Prostate gland (tissue), 2 donors: ENCODE data around the gene LCE7A. TPM values are rescaled to one million over a fixed set of nuclear protein-coding genes. Genes with fewer than 3 reads are reported as not detected.

ENCODE experiments used
- DNase-seq: peaks from one replicate; pipeline ENCODE4 v3.0.0-alpha.2; 2019; ENCODE audit warnings: low spot score
- H3K27ac ChIP-seq, 2 donors: fragments of 200-600 bp; sonication (generic); 2 replicates each; pipeline ENCODE4 v1.5.1; 2017 to 2019
- H3K27me3 ChIP-seq: fragments of 200-600 bp; sonication (generic); replicated peaks from 2 replicates; pipeline ENCODE4 v1.5.1; 2019; ENCODE audit not compliant: insufficient read depth
- H3K36me3 ChIP-seq, 2 donors: fragments of 200-600 bp; sonication (generic); 1 replicate in 1 of 2; 2 replicates in 1 of 2; pipeline versions ENCODE4 v1.5.1 to v1.8.1; 2017 to 2019
- H3K4me1 ChIP-seq: fragments of 200-600 bp; sonication (generic); replicated peaks from 2 replicates; pipeline ENCODE4 v1.5.1; 2019
- H3K4me3 ChIP-seq, 2 donors: fragments of 200-600 bp; sonication (generic); 2 replicates each; pipeline ENCODE4 v1.5.1; 2017 to 2019
- H3K9me3 ChIP-seq: fragments of 200-600 bp; sonication (generic); 2 replicates; pipeline ENCODE4 v1.5.1; 2017
- CTCF ChIP-seq, 4 experiments: fragments of 200-600 bp in 2 of 4; fragments of 450-650 bp in 2 of 4; sonication (generic) in 2 of 4; IDR thresholded peaks; 1 replicate in 3 of 4; 2 replicates in 1 of 4; pipeline ENCODE4 v1.5.1; 2016 to 2019; ENCODE audit warnings: antibody characterized with exemption in 4 of 4, mild to moderate bottlenecking in 2 of 4, moderate library complexity in 2 of 4
- POLR2A ChIP-seq: fragments of 450-650 bp; IDR thresholded peaks from one replicate; pipeline ENCODE4 v1.6.1; 2016; ENCODE audit warnings: antibody characterized with exemption, mild to moderate bottlenecking
- POLR2AphosphoS5 ChIP-seq: sonication (generic); formaldehyde crosslinking; IDR thresholded peaks from one replicate; pipeline ENCODE4 v1.6.1; 2017; ENCODE audit warnings: antibody characterized with exemption
- WGBS: methylation state at CpG from one replicate; pipeline ENCODE4 v1.1.5; 2018; 5-methylcytosine and 5-hydroxymethylcytosine counted together
- intact Hi-C: fragments of 100-400 bp; cut with DNase I; formaldehyde crosslinking; loops from one replicate; pipeline ENCODE4 v1.14.2; 2022
- total RNA-seq, 2 donors: library from RNA; depleted of rRNA; stranded (reverse); fragments of >200 nt; gene quantifications; one replicate each; pipeline ENCODE4 v1.1.0, GENCODE V29; 2016

Gene LCE7A
- total RNA-seq, 2 donors from 2014 or later = not detected

DNA sequence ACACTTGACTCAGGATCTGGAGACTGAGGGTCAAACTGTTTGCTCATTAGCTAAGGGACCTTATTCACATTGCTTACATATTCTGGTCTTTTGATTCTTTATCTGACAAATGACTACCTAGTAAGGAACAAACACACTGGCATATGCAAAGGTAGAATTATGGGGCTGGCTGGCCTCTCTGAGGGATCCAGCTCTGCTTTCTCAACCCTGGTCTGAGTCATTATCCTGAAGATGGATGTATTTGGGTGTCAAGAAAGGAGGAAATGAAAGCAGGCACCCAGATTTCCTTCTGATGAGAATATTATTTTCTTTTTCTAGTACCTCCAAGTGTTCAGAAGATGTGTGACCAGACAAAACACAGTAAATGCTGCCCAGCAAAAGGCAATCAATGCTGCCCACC, 24.3 kb downstream of the LCE7A start:
- H3K27ac ChIP-seq = no peak overlapping the region
- no peaks in the 10 kb centered on the region for H3K9me3 ChIP-seq
- H3K27me3 ChIP-seq = no peaks in the 10 kb centered on the region
- no peak overlapping the region for H3K4me3 ChIP-seq
- H3K36me3 ChIP-seq = no peaks in the 10 kb centered on the region
- TF ChIP-seq POLR2AphosphoS5 (no peak), CTCF (IDR thresholded peaks at IDR 0.05) (no peak), POLR2A (no peak)
- intact Hi-C loops = no loop called here
- H3K4me1 ChIP-seq = no peaks in the 10 kb centered on the region
- DNase-seq = no peak

GRCh38 chr1:152884506-152884905, 24.7 kb downstream of the LCE7A start:
- TF ChIP-seq POLR2A = no peak
- TF ChIP-seq POLR2AphosphoS5 = no peak
- intact Hi-C loops = no loop called here
- no peaks in the 10 kb centered on the region for H3K9me3 ChIP-seq
- no peaks in the 10 kb centered on the region for H3K27me3 ChIP-seq
- 92% methylated on average over 1 of the region's 1 CpG for WGBS
- H3K4me1 ChIP-seq = no peaks in the 10 kb centered on the region
- H3K4me3 ChIP-seq = no peak overlapping the region
- DNase-seq = no peak
- H3K27ac ChIP-seq = no peak overlapping the region
- no peaks in the 10 kb centered on the region for H3K36me3 ChIP-seq

DNA sequence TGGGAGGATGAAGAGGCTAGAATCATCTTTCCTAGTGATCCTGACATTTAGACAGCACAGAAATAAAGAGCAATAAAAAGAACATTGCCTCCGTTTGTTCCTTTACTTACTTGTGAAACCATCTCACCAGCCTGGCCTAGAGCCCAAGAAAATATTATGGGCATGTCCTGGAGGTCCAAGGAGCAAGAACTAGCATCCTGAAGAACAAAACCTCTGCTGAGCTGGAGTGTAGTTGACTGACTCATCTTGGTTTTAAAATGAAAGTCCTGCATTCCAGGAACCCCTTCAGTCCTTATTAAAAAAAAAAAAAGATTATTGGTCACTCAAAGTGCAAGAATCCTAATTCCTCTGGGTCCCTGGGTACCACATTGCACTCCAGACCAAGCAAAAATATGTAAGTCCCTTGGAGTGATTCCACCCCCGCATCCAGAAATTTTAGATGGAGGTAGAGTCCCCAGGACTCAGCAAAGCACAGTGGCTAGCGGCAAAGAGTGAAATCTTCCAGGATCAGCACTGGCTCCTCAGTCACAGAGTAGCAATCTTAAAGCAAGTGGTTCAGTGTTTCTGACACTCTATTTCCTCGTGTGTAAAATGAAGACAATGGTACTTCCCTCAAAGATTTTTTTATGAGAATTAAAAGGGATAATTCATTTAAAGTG, 25.3 kb downstream of the LCE7A start:
- Histone ChIP-seq H3K27ac (no peak overlapping the region), H3K4me3 (no peak overlapping the region), H3K4me1 (no peaks in the 10 kb centered on the region), H3K9me3 (no peaks in the 10 kb centered on the region), H3K36me3 (no peaks in the 10 kb centered on the region), H3K27me3 (no peaks in the 10 kb centered on the region)
- WGBS = 59% methylated on average over 4 of the region's 4 CpGs
- no peak for TF ChIP-seq POLR2AphosphoS5
- no peak for TF ChIP-seq CTCF (IDR thresholded peaks at IDR 0.05)
- no peak for TF ChIP-seq POLR2A
- DNase-seq = no peak
- intact Hi-C loops = no loop called here

DNA sequence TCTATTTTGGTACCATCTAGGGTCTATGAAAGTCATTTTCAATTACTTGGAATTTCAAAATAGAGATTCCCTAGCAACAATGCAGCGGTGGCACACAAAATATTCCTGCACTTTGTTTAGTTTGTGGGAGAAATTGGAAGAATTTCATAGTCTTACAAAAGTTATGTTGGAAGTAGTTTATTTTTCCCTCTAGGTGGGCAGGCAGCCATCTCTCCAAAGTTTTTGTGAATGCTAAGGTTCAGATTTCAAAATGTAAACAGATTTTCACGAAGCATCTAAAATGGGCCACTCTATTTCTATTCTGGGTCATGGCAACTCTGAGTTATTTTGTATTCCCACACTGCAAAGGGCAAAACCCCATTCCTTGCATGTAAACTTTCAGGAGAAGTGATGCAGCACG, 26.3 kb downstream of the LCE7A start:
- no peak for DNase-seq
- WGBS = 24% methylated on average over 3 of the region's 3 CpGs

DNA sequence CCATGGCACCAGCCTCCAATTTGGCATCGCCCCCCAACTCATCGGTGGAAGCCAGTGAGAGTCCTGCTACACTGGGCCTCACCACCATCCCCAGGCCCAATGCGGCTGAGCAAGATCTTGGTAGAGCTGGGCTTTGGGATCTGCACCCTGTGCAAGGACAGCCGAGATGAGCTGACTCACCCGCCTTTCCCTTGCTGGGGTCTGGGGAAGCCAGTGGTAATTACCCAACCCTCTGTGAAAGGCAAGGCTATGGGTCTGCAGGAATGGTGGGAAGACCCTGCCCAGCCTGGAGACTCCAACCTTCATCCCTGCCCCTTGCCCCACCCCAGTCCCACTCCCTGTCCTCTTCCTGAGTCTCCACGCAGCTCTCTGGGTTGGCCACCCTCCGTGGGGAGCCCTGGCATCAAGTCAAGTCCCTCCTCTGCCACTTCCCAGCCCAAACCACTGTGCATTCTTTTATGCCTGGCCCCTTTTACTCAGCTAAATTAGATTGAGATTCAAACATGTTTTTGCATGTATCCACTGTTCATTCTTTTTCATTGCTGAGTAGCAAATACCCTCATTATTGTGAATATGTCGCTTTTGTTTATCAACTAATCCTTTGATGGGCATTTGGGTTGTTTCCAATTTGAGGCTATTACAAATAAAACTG, 27.1 kb downstream of the LCE7A start:
- 63% methylated on average over 8 of the region's 8 CpGs for WGBS
- intact Hi-C loops = no loop called here

More for the DNA sequence above, 26.3 kb downstream of the LCE7A start:
- no peak overlapping the region for H3K27ac ChIP-seq
- no peaks in the 10 kb centered on the region for H3K4me1 ChIP-seq
- intact Hi-C loops = no loop called here
- TF ChIP-seq POLR2A (no peak), POLR2AphosphoS5 (no peak), CTCF (IDR thresholded peaks at IDR 0.05) (no peak)
- no peak overlapping the region for H3K4me3 ChIP-seq
- H3K36me3 ChIP-seq = no peaks in the 10 kb centered on the region
- H3K9me3 ChIP-seq = no peaks in the 10 kb centered on the region
- H3K27me3 ChIP-seq = no peaks in the 10 kb centered on the region

More for the DNA sequence above, 27.1 kb downstream of the LCE7A start:
- Histone ChIP-seq H3K4me1 (no peaks in the 10 kb centered on the region), H3K27ac (no peak overlapping the region), H3K9me3 (no peaks in the 10 kb centered on the region), H3K27me3 (no peaks in the 10 kb centered on the region), H3K4me3 (no peak overlapping the region), H3K36me3 (no peaks in the 10 kb centered on the region)
- TF ChIP-seq POLR2AphosphoS5 (no peak), CTCF (IDR thresholded peaks at IDR 0.05) (no peak), POLR2A (no peak)
- no peak for DNase-seq
